HG03521 (cell line): ENCODE results near the gene ATG9B.
"Not testable (repeated sequence)": the region's sequence is repeated elsewhere in the genome, so short reads cannot be mapped to it uniquely, and the experiment has no call there.

ENCODE experiments used
- ATAC-seq: cut with Tn5 transposase; IDR thresholded peaks from one replicate; pipeline ENCODE4 v1.9.1; 2021; ENCODE audit warnings: mild to moderate bottlenecking, moderate library complexity; ENCODE audit not compliant: unreplicated experiment

The ATG9B gene

GRCh38 chr7:151039850-151040548 is 15.7 kb upstream of the ATG9B start:
- ATAC-seq: no peak

GRCh38 chr7:151038951-151039849 is 14.9 kb upstream of the ATG9B start:
- ATAC-seq: no peak

- no peak for ATAC-seq
These were observed 11.6 kb upstream of the ATG9B start for GRCh38 chr7:151035902-151036301.

- ATAC-seq: no peak
These were observed 10.9 kb upstream of the ATG9B start for GRCh38 chr7:151035026-151035717.

- ATAC-seq: no peak
These were observed 10.2 kb upstream of the ATG9B start for GRCh38 chr7:151034312-151035025.

GRCh38 chr7:151033864-151034249 is 9.6 kb upstream of the ATG9B start:
- no peak for ATAC-seq

GRCh38 chr7:151032936-151033863 is 8.9 kb upstream of the ATG9B start:
- ATAC-seq: no peak

- ATAC-seq: no peak
These were observed 6.7 kb upstream of the ATG9B start for GRCh38 chr7:151031011-151031410.

- ATAC-seq: no peak
These were observed 4.7 kb upstream of the ATG9B start for GRCh38 chr7:151028948-151029501.

GRCh38 chr7:151028131-151028947 is 4.0 kb upstream of the ATG9B start, which contains the start of gene ABCB8:
TSS of gene ABCB8 (plus strand) at chr7:151028450. CDS start at chr7:151028516, 66 bp downstream.
- ATAC-seq: peak; percentile 96

GRCh38 chr7:151027728-151028130 is 3.4 kb upstream of the ATG9B start:
- not testable (repeated sequence) for ATAC-seq

- ATAC-seq: not testable (repeated sequence)
These were observed 2.8 kb upstream of the ATG9B start for GRCh38 chr7:151026771-151027727.

GRCh38 chr7:151025924-151026671 is 1.8 kb upstream of the ATG9B start:
- no peak for ATAC-seq

- no peak for ATAC-seq
These were observed 1.1 kb downstream of the ATG9B start for GRCh38 chr7:151023232-151023631.

- no peak for ATAC-seq
These were observed 4.1 kb downstream of the ATG9B start for GRCh38 chr7:151020231-151020630.

GRCh38 chr7:151019130-151019447 is 5.2 kb downstream of the ATG9B start:
- ATAC-seq: no peak
